T-helper 1 cell treated with Interleukin-12 subunit alpha and Interleukin-12 subunit beta and Interleukin-4 antibody, amounts not matched to agents 30 μg/mL and 1 μg/mL, for 36 hours (primary cell): ENCODE measurements around the gene ZDHHC19.
"Not testable (repeated sequence)": the region's sequence is repeated elsewhere in the genome, so short reads cannot be mapped to it uniquely, and the experiment has no call there.

Source experiments
- H3K27ac Mint-ChIP-seq: one replicate; pipeline ENCODE4 v1.8.0; 2021; ENCODE audit warnings: mild to moderate bottlenecking, mixed read lengths
- H3K27me3 Mint-ChIP-seq: one replicate; pipeline ENCODE4 v1.8.0; 2021; ENCODE audit warnings: low read depth, mixed read lengths
- H3K36me3 Mint-ChIP-seq: one replicate; pipeline ENCODE4 v1.8.0; 2021; ENCODE audit warnings: low read depth, mixed read lengths
- H3K4me1 Mint-ChIP-seq: one replicate; pipeline ENCODE4 v1.8.0; 2021; ENCODE audit warnings: low read depth, mixed read lengths
- H3K4me3 Mint-ChIP-seq: one replicate; pipeline ENCODE4 v1.8.0; 2021; ENCODE audit warnings: mild to moderate bottlenecking, moderate library complexity, mixed read lengths
- H3K9me3 Mint-ChIP-seq: one replicate; pipeline ENCODE4 v1.8.0; 2021; ENCODE audit warnings: mixed read lengths

The ZDHHC19 gene

DNA sequence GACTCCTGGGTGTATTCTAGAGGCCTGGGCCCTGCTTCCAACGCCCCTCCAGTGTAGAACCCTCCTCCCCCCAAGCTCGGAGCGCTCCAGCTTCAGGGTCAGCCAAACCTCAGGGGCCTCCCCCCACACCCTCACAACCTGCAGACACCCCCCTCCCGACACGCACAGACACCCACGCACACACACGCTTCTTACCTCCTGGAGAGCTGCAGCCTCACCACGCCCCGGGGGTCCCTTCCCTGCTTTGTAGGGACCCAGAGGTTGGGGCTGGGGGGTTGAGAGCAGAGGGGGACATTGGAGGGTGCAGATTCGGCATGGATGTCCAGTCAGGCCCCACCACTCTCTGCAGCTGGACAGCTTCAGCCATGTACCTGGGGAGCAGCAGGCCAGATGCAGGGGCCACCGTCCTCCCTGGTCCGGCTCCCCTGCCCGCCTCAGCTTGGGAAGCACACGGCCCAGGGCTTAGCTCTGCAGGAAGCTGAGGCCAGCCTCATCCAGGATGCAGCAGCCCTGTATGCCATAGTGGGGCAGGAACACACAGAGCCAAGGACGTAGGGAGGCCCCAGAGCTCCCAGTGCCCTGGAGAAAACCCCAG is 13.0 kb downstream of the ZDHHC19 start:
- Mint-ChIP-seq H3K9me3 (no peaks in the 10 kb centered on the region), H3K36me3 (no peaks in the 10 kb centered on the region), H3K27ac (no peak overlapping the region), H3K27me3 (peaks cover under 1% of the 10 kb centered on the region), H3K4me3 (no peak overlapping the region), H3K4me1 (peaks cover 13% of the 10 kb centered on the region)

- peaks cover 18% of the 10 kb centered on the region for H3K4me1 Mint-ChIP-seq
- no peak overlapping the region for H3K4me3 Mint-ChIP-seq
- no peak overlapping the region for H3K27ac Mint-ChIP-seq
Observed at GRCh38 chr3:196197524-196197923, 13.7 kb downstream of the ZDHHC19 start.

DNA sequence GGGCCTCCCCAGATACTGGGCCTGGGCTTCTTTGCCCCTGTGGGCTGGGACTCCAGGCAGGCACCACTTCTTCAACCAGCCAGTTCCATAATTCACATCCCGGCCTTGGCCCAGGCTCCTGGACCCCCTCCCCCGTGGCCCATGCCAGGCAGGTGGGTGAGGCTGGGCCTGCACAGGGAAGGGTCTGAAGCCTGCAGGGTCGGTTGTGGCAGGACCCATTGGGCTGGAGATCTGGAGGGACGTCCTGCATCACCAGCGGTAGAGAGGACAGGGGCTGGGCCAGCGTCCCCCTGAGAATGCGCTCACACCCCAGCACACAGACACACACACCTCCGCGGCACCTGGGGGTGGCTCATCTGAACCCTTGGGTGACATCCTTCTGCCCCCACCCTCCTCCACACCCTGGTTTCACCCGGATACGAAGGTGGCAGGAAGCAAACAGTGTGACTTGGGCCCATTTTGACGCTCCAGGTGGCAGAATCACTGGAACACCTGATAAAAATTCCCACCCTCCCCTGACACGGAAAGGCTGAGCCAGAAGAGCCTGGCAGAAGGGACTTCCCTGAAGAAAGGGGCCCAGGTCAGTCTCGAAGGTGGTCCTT is 15.4 kb downstream of the ZDHHC19 start:
- Mint-ChIP-seq H3K27ac (no peak overlapping the region), H3K9me3 (no peaks in the 10 kb centered on the region), H3K4me1 (peaks cover 28% of the 10 kb centered on the region), H3K36me3 (no peaks in the 10 kb centered on the region), H3K4me3 (no peak overlapping the region), H3K27me3 (no peaks in the 10 kb centered on the region)

More at GRCh38 chr3:196197524-196197923, 13.7 kb downstream of the ZDHHC19 start:
- Mint-ChIP-seq H3K36me3 (no peaks in the 10 kb centered on the region), H3K27me3 (no peaks in the 10 kb centered on the region), H3K9me3 (no peaks in the 10 kb centered on the region)

- Mint-ChIP-seq H3K4me3 (no peak overlapping the region), H3K9me3 (no peaks in the 10 kb centered on the region), H3K4me1 (peaks cover 29% of the 10 kb centered on the region), H3K27ac (peak overlapping the region; percentile 71), H3K27me3 (no peaks in the 10 kb centered on the region), H3K36me3 (no peaks in the 10 kb centered on the region)
Observed at GRCh38 chr3:196194542-196194915, 16.7 kb downstream of the ZDHHC19 start.

DNA sequence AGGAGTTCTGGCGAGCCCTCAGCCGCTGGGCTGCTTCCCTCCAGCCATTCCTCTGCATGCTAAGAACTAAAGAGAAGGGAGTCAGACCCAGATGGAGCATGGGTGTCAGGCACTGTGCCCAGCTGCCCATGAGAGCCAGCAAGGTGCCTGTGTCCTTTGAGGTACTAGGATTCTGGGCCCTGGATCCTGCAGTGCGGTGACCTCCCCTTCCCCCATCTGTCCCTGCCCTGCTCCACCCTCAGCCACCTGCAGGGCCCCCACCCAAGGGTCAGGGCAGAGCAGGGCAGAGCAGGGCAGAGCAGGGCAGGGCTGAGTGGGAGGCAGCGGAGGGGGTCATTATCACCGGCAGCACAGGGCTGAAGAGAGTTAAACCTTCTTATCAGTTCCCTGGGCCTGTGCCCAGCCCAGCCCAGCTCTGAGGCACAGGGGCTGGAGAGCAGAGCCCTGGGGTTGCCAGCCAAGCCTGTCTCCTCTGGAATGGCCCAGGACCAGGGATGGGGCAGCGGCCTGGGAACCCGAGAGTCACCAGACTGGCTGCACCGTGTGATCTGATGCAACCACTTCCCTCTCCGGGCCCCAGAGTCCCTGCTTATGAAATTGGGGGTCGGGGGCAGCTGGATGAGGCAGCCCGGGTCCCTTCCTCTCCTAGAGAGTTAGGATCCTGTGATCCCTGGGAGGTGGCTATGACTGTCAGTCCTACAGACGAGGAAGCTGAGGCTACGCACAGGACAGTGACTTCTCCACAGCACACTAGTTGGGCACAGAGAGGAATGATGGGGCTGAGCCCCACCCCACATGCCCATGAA is 17.3 kb downstream of the ZDHHC19 start:
- peaks cover 31% of the 10 kb centered on the region for H3K4me1 Mint-ChIP-seq

GRCh38 chr3:196193133-196193735 is 18.0 kb downstream of the ZDHHC19 start:
- Mint-ChIP-seq H3K27me3 (no peaks in the 10 kb centered on the region), H3K4me3 (peak overlapping the region; percentile 42), H3K9me3 (no peaks in the 10 kb centered on the region), H3K36me3 (no peaks in the 10 kb centered on the region), H3K4me1 (peaks cover 33% of the 10 kb centered on the region), H3K27ac (peak overlapping the region; percentile 98)

More for the DNA sequence above, 17.3 kb downstream of the ZDHHC19 start:
- Mint-ChIP-seq H3K27ac (peak overlapping the region; percentile 98), H3K27me3 (no peaks in the 10 kb centered on the region), H3K36me3 (no peaks in the 10 kb centered on the region), H3K9me3 (no peaks in the 10 kb centered on the region), H3K4me3 (no peak overlapping the region)

DNA sequence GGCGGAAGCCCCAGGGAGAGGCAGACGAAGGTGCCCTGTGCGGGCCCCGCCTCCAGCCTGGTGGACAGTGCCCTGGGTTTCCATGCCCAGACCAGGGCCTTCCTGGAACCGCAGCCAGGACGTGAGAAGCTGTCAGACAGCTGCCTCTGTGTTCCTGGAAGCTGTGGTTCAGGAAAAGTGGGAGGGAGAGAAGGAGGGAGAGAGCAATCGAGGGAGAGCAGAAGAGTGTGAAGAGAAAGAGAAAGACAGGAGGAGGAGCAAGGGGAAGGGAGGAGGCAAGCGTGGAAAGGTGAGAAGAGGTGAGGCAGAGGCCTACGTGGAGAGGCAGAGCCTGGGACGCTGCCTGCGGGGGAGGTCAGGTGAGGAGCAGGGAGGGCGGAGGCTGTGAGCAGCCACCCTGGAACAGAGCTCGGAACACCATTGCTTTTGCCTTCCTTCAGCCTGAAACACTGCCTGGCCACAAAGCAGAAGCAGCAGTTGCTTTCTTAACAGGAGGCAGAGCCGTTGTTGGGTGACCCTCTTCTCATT is 18.6 kb downstream of the ZDHHC19 start:
- peak overlapping the region; percentile 67 for H3K4me3 Mint-ChIP-seq
- H3K4me1 Mint-ChIP-seq: peaks cover 35% of the 10 kb centered on the region
- no peaks in the 10 kb centered on the region for H3K36me3 Mint-ChIP-seq
- H3K9me3 Mint-ChIP-seq: no peaks in the 10 kb centered on the region
- H3K27me3 Mint-ChIP-seq: no peaks in the 10 kb centered on the region
- H3K27ac Mint-ChIP-seq: peak overlapping the region; percentile 98

GRCh38 chr3:196192036-196192523 is 19.1 kb downstream of the ZDHHC19 start:
- H3K4me3 Mint-ChIP-seq: peak overlapping the region; percentile 67
- peaks cover 37% of the 10 kb centered on the region for H3K4me1 Mint-ChIP-seq
- no peaks in the 10 kb centered on the region for H3K27me3 Mint-ChIP-seq
- no peaks in the 10 kb centered on the region for H3K9me3 Mint-ChIP-seq
- no peaks in the 10 kb centered on the region for H3K36me3 Mint-ChIP-seq
- H3K27ac Mint-ChIP-seq: peak overlapping the region; percentile 98

- no peak overlapping the region for H3K4me3 Mint-ChIP-seq
- H3K4me1 Mint-ChIP-seq: peaks cover 47% of the 10 kb centered on the region
- no peak overlapping the region for H3K27ac Mint-ChIP-seq
- H3K27me3 Mint-ChIP-seq: no peaks in the 10 kb centered on the region
- H3K9me3 Mint-ChIP-seq: no peaks in the 10 kb centered on the region
- no peaks in the 10 kb centered on the region for H3K36me3 Mint-ChIP-seq
Observed at GRCh38 chr3:196189566-196190347, 21.4 kb downstream of the ZDHHC19 start.

GRCh38 chr3:196186651-196187573 is 24.3 kb downstream of the ZDHHC19 start:
- Mint-ChIP-seq H3K27me3 (no peaks in the 10 kb centered on the region), H3K36me3 (no peaks in the 10 kb centered on the region), H3K4me3 (peak overlapping the region; percentile 57), H3K4me1 (peaks cover 48% of the 10 kb centered on the region), H3K27ac (peak overlapping the region; percentile 78), H3K9me3 (no peaks in the 10 kb centered on the region)

GRCh38 chr3:196184881-196185280 is 26.3 kb downstream of the ZDHHC19 start:
- Mint-ChIP-seq H3K9me3 (no peaks in the 10 kb centered on the region), H3K4me3 (no peak overlapping the region), H3K4me1 (peaks cover 56% of the 10 kb centered on the region), H3K27me3 (no peaks in the 10 kb centered on the region), H3K36me3 (no peaks in the 10 kb centered on the region), H3K27ac (peak overlapping the region; percentile 26)

DNA sequence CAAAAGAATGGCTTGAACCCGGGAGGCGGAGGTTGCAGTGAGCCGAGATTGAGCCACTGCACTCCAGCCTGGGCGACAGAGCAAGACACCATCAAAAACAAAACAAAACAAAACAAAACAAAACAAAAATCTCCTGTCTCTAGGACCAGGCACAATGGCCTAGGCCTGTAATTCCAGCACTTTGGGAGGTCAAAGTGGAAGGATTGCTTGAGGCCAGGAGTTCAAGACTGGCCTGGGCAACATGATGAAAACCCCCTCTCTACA is 27.1 kb downstream of the ZDHHC19 start:
- Mint-ChIP-seq H3K27ac (peak overlapping the region; percentile 97), H3K4me1 (peaks cover 63% of the 10 kb centered on the region)
- not testable (repeated sequence) for H3K36me3 Mint-ChIP-seq, H3K4me3 Mint-ChIP-seq, H3K9me3 Mint-ChIP-seq, H3K27me3 Mint-ChIP-seq

GRCh38 chr3:196181127-196181546 is 30.1 kb downstream of the ZDHHC19 start:
- Mint-ChIP-seq H3K27me3 (no peaks in the 10 kb centered on the region), H3K4me1 (peaks cover 55% of the 10 kb centered on the region), H3K4me3 (no peak overlapping the region), H3K9me3 (no peaks in the 10 kb centered on the region), H3K36me3 (no peaks in the 10 kb centered on the region), H3K27ac (peak overlapping the region; percentile 97)
